ENCODE data around the gene SLC51A.

The SLC51A gene

DNA sequence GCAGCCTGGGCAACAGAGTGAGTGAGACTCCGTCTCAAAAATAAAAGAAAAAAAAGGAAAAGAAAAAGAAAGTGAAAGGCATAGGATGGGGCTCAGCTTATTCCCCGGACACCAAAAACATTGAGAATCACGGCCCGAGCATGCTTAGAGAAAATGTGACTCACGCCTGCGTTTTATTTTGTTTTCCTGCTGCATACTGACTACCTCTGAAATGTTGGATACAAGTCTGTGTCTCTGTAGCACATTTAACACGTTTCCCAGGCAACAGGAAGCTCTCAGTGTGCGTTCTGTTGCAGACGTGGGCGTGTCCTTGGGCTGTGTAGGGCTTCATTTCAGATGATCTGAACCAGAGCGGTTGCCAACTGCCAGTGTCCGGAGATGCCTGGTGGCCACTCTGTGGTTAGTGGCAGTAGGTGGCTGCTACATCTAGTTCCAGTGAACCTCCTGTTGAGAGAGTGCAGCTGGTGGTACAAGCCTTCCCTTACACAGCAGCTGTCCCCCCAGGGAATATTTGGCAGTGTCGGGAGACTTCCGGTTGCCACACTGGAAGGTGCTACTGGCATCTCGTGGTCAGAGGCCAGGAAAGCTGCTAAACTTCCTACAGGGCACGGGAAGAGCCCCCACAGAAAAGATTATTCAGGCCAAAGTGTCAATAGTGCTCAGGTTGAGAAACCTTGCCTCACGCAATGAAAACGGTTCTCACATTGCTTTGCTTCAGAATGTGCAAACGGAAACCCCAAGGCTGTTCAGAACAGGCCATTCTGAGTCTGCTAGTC, 3.0 kb downstream of the SLC51A start:
- Histone ChIP-seq H3K27me3 (ENCODE audit: control insufficient read depth in 1 of 2, insufficient read depth in 2 of 2, low read length in 2 of 2) (no peaks in the 10 kb centered on the region), H3K27ac (ENCODE audit: low read depth, low read length) (no peak overlapping the region), H3K4me1 (ENCODE audit: insufficient read depth, low read length) (peaks cover 4% of the 10 kb centered on the region), H3K9ac (ENCODE audit: low read length) (no peak overlapping the region), H3K4me3 (ENCODE audit: low read depth in 1 of 2, low read length in 2 of 2) (peak overlapping the region in 1 of 2 donors; percentile 45), H3K36me3 (ENCODE audit: insufficient read depth, low read length) (no peaks in the 10 kb centered on the region), H3K9me3 (ENCODE audit: low read length) (no peaks in the 10 kb centered on the region)

DNA sequence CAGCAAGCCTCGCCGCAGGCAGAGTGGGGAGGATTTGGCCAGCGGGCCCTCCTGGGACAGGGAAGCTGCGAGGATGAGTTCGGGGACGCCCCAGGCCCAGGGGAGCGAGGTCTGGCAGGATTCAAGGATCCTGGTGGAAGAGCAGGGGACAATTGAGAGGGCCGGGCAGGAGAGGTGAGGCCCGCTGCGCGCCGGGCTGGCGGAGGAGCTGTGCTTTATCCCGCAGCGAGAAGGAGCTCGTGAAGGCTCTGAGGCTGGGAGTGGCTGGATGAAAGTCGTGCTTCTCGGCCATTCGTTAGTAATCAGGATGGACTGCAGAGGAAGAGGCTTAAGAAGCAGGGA, 3.6 kb downstream of the SLC51A start:
- Histone ChIP-seq H3K36me3 (ENCODE audit: insufficient read depth, low read length) (no peaks in the 10 kb centered on the region), H3K4me1 (ENCODE audit: insufficient read depth, low read length) (peaks cover 4% of the 10 kb centered on the region), H3K9me3 (ENCODE audit: low read length) (no peaks in the 10 kb centered on the region), H3K27me3 (ENCODE audit: control insufficient read depth in 1 of 2, insufficient read depth in 2 of 2, low read length in 2 of 2) (no peaks in the 10 kb centered on the region), H3K27ac (ENCODE audit: low read depth, low read length) (no peak overlapping the region), H3K4me3 (ENCODE audit: low read depth in 1 of 2, low read length in 2 of 2) (no peak overlapping the region), H3K9ac (ENCODE audit: low read length) (no peak overlapping the region)

DNA sequence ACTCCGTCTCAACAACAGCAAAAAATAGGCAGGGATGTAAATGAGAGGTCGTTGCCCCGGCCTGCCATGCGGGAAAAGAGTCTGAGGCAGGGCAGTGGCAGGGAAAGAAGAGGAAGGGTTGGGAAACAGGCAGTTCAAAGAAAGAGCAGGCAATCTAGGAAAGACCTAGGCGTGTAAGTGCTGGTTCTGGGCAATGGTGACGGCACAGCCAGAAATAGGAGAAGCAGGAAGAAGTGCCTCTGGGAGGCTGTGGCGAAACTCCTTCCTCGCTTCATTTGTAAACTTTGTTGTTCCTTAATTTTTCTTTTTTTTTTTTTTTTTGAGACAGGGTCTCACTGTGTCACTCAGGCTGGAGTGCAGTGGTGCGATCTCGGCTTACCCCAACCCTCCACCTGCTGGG, 4.3 kb downstream of the SLC51A start:
- Histone ChIP-seq H3K27me3 (ENCODE audit: control insufficient read depth in 1 of 2, insufficient read depth in 2 of 2, low read length in 2 of 2) (no peaks in the 10 kb centered on the region), H3K4me1 (ENCODE audit: insufficient read depth, low read length) (peaks cover 4% of the 10 kb centered on the region), H3K27ac (ENCODE audit: low read depth, low read length) (no peak overlapping the region), H3K36me3 (ENCODE audit: insufficient read depth, low read length) (no peaks in the 10 kb centered on the region), H3K4me3 (ENCODE audit: low read depth in 1 of 2, low read length in 2 of 2) (no peak overlapping the region), H3K9ac (ENCODE audit: low read length) (no peak overlapping the region), H3K9me3 (ENCODE audit: low read length) (no peaks in the 10 kb centered on the region)

DNA sequence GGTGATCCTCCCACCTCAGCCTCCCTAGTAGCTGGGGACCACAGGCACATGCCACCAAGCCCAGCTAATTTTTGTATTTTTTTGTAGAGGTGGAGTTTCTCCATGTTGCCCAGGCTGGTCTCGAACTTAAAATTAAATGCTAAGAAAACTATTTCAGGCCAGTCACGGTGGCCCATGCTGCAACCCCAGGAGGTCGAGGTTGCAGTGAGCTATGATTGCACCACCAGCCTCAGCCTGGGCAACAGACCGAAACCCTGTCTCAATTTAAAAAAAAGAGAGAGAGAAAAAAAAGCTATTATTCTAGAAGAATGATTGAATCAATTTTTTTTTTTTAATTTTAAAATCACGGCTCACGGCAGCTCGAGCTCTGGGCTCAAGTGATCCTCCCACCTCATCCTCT, 4.7 kb downstream of the SLC51A start:
- peaks cover 4% of the 10 kb centered on the region for H3K4me1 ChIP-seq (ENCODE audit: insufficient read depth, low read length)
- no peak overlapping the region for H3K27ac ChIP-seq (ENCODE audit: low read depth, low read length)
- H3K9me3 ChIP-seq (ENCODE audit: low read length): no peaks in the 10 kb centered on the region
- no peak overlapping the region for H3K9ac ChIP-seq (ENCODE audit: low read length)
- no peak overlapping the region for H3K4me3 ChIP-seq (ENCODE audit: low read depth in 1 of 2, low read length in 2 of 2)
- no peaks in the 10 kb centered on the region for H3K36me3 ChIP-seq (ENCODE audit: insufficient read depth, low read length)
- no peaks in the 10 kb centered on the region for H3K27me3 ChIP-seq (ENCODE audit: control insufficient read depth in 1 of 2, insufficient read depth in 2 of 2, low read length in 2 of 2)

DNA sequence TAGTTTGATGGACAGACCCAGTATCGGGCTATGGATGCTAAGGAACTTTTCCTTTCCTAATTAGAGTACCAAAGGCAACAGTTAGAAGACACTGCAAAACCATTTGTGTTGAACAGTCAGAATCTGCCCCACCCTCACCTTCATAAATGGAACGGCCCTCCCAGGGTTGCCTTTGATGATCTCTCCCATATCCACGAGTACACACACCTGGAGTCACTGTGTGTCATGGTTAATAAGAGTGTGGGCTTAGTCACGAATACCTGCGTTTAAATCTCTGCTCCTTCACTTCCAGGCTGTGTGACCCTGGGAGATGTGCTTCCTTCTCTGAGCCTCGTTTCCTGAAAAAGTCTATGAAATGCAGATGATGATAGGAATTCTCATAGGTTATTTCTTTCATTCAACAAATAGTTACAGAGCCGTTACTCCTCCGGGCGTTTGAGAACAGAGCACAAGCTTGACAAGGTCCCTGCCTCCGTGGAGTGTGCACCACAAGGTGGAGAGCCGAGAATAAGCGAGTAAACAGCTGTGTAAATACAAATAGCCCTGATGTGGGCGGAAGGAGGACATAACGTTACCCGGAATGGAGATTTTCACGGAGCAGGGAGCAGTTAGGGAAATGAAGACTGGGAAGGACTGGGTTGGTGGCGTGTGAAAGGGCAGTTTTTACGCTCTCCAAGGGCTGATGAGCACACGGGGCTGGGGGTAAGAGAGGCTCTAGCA, 6.7 kb downstream of the SLC51A start:
- Histone ChIP-seq H3K27me3 (ENCODE audit: control insufficient read depth in 1 of 2, insufficient read depth in 2 of 2, low read length in 2 of 2) (no peaks in the 10 kb centered on the region), H3K4me3 (ENCODE audit: low read depth in 1 of 2, low read length in 2 of 2) (no peak overlapping the region), H3K36me3 (ENCODE audit: insufficient read depth, low read length) (no peaks in the 10 kb centered on the region), H3K9ac (ENCODE audit: low read length) (no peak overlapping the region), H3K4me1 (ENCODE audit: insufficient read depth, low read length) (peaks cover 4% of the 10 kb centered on the region), H3K9me3 (ENCODE audit: low read length) (no peaks in the 10 kb centered on the region), H3K27ac (ENCODE audit: low read depth, low read length) (no peak overlapping the region)

DNA sequence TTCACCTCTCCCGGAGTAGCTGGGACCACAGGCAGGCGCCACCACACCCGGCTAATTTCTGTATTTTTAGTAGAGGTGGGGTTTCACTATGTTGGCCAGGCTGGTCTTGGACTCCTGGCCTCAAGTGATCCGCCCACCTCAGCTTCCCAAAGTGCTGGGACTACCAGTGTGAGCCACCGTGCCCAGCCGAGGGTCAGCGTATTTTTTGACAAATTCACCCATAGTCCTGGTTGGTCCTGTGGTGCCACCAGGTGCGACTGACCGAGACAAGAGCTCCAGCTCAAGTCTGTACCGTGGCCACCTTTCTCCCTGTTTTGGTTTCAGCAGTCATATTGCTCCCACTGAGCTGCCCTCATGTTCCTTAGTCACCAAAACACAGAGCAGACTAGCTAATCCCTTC, 8.8 kb downstream of the SLC51A start:
- Histone ChIP-seq H3K4me3 (ENCODE audit: low read depth in 1 of 2, low read length in 2 of 2) (no peak overlapping the region), H3K36me3 (ENCODE audit: insufficient read depth, low read length) (no peaks in the 10 kb centered on the region), H3K27me3 (ENCODE audit: control insufficient read depth in 1 of 2, insufficient read depth in 2 of 2, low read length in 2 of 2) (no peaks in the 10 kb centered on the region), H3K27ac (ENCODE audit: low read depth, low read length) (no peak overlapping the region), H3K4me1 (ENCODE audit: insufficient read depth, low read length) (no peaks in the 10 kb centered on the region), H3K9me3 (ENCODE audit: low read length) (no peaks in the 10 kb centered on the region), H3K9ac (ENCODE audit: low read length) (no peak overlapping the region)

DNA sequence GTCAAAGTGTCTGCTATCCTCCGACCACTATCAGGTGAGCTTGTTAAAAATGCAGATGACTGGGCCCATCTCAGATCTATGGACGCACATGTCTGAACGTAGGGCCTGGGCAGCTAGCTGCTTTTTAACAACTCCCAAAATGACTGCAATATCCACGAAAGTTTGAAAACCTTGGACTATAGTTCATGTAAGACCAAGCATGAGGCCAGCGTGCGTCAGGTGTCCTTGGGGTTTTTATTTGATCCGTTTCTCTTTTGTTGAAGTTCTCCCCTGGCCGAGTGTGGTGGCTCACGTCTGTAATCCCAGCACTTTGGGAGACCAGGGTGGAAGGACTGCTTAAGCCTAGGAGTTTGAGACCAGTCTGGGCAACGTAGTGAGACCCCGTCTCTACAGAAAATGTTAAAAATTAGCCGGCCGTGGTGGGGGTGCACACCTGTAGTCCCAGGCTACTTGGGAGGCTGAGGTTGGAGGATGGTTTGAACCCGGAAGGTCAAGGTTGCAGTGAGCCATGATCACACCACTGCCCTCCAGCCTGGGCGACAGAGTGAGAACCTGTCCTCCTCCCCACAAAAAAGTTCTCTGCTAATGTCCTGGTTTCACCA, 9.5 kb downstream of the SLC51A start:
- no peaks in the 10 kb centered on the region for H3K36me3 ChIP-seq (ENCODE audit: insufficient read depth, low read length)
- no peaks in the 10 kb centered on the region for H3K9me3 ChIP-seq (ENCODE audit: low read length)
- no peak overlapping the region for H3K9ac ChIP-seq (ENCODE audit: low read length)
- no peaks in the 10 kb centered on the region for H3K27me3 ChIP-seq (ENCODE audit: control insufficient read depth in 1 of 2, insufficient read depth in 2 of 2, low read length in 2 of 2)
- H3K27ac ChIP-seq (ENCODE audit: low read depth, low read length): no peak overlapping the region
- H3K4me1 ChIP-seq (ENCODE audit: insufficient read depth, low read length): no peaks in the 10 kb centered on the region
- no peak overlapping the region for H3K4me3 ChIP-seq (ENCODE audit: low read depth in 1 of 2, low read length in 2 of 2)

DNA sequence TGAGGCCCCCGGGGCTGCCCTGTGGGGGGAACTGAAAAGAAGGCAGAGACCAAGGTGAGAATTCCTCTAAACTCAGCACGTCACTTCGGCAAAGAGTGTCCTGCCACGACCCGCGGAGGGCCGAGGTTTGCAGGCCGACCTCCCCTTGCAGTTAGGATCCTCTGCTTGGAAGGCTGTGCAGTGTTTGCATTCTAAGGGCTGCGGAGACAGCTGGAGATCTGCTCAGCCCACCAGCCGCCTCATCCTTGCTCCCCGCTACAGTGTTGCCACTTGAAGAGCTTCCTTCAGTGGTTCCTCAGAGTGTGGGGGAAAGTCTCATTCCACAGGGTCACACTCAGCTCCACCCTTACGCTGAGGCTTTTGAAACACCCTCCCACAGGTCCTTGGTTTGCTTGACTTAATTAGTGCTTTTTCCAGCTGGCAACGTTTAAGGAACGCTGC, 10.8 kb downstream of the SLC51A start:
- no peaks in the 10 kb centered on the region for H3K36me3 ChIP-seq (ENCODE audit: insufficient read depth, low read length)
- H3K27ac ChIP-seq (ENCODE audit: low read depth, low read length): no peak overlapping the region
- H3K9ac ChIP-seq (ENCODE audit: low read length): no peak overlapping the region
- no peaks in the 10 kb centered on the region for H3K9me3 ChIP-seq (ENCODE audit: low read length)
- H3K4me1 ChIP-seq (ENCODE audit: insufficient read depth, low read length): no peaks in the 10 kb centered on the region
- no peak overlapping the region for H3K4me3 ChIP-seq (ENCODE audit: low read depth in 1 of 2, low read length in 2 of 2)
- H3K27me3 ChIP-seq (ENCODE audit: control insufficient read depth in 1 of 2, insufficient read depth in 2 of 2, low read length in 2 of 2): no peaks in the 10 kb centered on the region

DNA sequence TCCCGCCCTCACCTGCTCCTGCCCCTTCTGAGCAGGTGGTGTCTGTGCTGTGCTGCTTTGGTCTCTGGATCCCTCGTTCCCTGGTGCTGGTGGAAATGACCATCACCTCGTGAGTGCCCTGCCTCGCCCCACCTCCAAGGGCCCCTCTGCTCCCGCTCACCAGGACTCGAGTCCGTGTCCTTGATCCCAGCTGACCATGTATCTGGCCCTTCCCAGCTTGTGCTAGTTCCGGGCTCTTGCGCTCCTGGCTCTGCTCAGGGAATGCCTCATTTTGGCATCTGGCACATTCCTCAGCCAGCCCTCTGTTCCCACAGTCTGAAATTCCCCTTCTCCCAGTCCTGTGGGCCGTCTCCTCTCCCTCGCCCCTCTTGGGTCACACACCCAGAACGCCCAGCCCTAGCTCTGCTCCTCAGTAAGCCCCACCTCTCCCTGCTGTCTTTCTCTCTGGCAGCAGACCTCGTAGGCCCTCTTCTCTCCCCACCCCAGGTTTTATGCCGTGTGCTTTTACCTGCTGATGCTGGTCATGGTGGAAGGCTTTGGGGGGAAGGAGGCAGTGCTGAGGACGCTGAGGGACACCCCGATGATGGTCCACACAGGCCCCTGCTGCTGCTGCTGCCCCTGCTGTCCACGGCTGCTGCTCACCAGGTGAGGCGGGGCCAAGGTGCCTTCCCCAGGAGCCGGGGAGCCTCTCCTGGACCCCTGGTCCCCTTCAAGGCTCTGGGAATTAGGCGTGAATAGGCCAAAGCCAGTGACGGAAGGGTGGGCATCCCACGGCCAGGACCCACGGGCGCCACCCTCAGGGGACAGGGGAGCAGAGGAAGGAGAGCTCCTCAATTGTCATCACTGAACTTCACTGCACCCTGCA, 11.5 kb downstream of the SLC51A start:
- Histone ChIP-seq H3K36me3 (ENCODE audit: insufficient read depth, low read length) (no peaks in the 10 kb centered on the region), H3K4me1 (ENCODE audit: insufficient read depth, low read length) (no peaks in the 10 kb centered on the region), H3K27me3 (ENCODE audit: control insufficient read depth in 1 of 2, insufficient read depth in 2 of 2, low read length in 2 of 2) (no peaks in the 10 kb centered on the region), H3K9me3 (ENCODE audit: low read length) (no peaks in the 10 kb centered on the region), H3K27ac (ENCODE audit: low read depth, low read length) (no peak overlapping the region), H3K4me3 (ENCODE audit: low read depth in 1 of 2, low read length in 2 of 2) (no peak overlapping the region), H3K9ac (ENCODE audit: low read length) (no peak overlapping the region)

DNA sequence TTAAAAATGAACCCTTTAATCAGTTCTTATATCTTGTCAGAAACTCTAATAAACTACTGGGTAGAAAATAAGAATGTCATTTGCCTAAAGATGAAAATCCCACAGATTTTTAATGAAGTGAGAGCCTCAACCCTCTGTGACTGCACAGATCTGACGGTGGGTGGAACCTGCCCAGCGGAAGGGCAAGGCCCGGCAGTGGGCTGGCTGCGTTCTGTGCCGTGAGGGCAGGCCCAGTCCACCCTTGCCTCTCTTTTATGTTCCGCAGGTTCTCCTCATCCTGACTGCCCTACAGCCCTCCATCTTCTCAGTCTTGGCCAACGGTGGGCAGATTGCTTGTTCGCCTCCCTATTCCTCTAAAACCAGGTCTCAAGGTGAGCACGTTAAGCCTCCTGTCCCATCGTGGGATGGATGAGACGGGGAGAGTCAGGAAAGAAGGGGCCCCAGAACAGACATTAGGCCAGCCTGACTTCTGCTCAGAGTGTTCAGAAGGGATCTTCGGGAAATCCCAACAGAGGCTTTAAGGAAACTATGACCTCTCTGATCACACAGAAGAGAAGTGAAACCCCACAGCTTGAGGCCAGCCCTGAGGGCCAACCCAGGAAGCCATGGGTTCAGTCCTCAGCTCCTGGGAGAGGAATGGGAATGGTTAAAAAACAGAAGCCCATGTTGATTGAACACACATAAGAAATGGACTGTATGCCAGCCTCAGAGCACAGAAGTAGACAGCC, 16.0 kb downstream of the SLC51A start:
- Histone ChIP-seq H3K9me3 (ENCODE audit: low read length) (no peaks in the 10 kb centered on the region), H3K27me3 (ENCODE audit: control insufficient read depth in 1 of 2, insufficient read depth in 2 of 2, low read length in 2 of 2) (no peaks in the 10 kb centered on the region), H3K36me3 (ENCODE audit: insufficient read depth, low read length) (peaks cover 6% of the 10 kb centered on the region), H3K4me3 (ENCODE audit: low read depth in 1 of 2, low read length in 2 of 2) (no peak overlapping the region), H3K9ac (ENCODE audit: low read length) (no peak overlapping the region), H3K27ac (ENCODE audit: low read depth, low read length) (no peak overlapping the region), H3K4me1 (ENCODE audit: insufficient read depth, low read length) (no peaks in the 10 kb centered on the region)

DNA sequence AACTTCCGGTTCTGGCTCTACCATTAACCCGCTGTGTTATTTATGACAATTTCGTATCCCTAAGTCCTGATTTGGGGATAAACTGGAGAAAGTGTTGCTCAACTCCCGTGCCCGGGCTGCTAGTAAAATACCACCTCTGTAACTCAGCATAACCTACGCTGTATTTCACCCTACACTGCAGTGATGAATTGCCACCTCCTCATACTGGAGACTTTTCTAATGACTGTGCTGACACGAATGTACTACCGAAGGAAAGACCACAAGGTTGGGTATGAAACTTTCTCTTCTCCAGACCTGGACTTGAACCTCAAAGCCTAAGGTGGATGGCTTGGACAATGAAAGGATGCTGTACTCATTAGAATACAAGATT, 16.5 kb downstream of the SLC51A start:
- no peak overlapping the region for H3K27ac ChIP-seq (ENCODE audit: low read depth, low read length)
- no peak overlapping the region for H3K9ac ChIP-seq (ENCODE audit: low read length)
- no peak overlapping the region for H3K4me3 ChIP-seq (ENCODE audit: low read depth in 1 of 2, low read length in 2 of 2)
- H3K27me3 ChIP-seq (ENCODE audit: control insufficient read depth in 1 of 2, insufficient read depth in 2 of 2, low read length in 2 of 2): no peaks in the 10 kb centered on the region
- H3K9me3 ChIP-seq (ENCODE audit: low read length): no peaks in the 10 kb centered on the region
- no peaks in the 10 kb centered on the region for H3K4me1 ChIP-seq (ENCODE audit: insufficient read depth, low read length)
- peaks cover 12% of the 10 kb centered on the region for H3K36me3 ChIP-seq (ENCODE audit: insufficient read depth, low read length)
